GM20000 (cell line): ENCODE results near the gene PCDH15.
"Not testable (repeated sequence)": the region's sequence is repeated elsewhere in the genome, so short reads cannot be mapped to it uniquely, and the experiment has no call there.

Experiments
- DNase-seq: peaks from one replicate; pipeline ENCODE4 v3.0.0; 2012; ENCODE audit warnings: low spot score
- TF ChIP-seq, protein P1 (sequence below): IDR thresholded peaks from 2 replicates; pipeline ENCODE4 v1.5.1; 2012; ENCODE audit warnings: mild to moderate bottlenecking, control low read depth; ENCODE audit errors: extremely low read depth, missing control alignments

PCDH15 gene

GRCh38 chr10:53939654-53940053, 861.4 kb downstream of the PCDH15 start:
- DNase-seq: no peak
- TF ChIP-seq, protein P1, sequence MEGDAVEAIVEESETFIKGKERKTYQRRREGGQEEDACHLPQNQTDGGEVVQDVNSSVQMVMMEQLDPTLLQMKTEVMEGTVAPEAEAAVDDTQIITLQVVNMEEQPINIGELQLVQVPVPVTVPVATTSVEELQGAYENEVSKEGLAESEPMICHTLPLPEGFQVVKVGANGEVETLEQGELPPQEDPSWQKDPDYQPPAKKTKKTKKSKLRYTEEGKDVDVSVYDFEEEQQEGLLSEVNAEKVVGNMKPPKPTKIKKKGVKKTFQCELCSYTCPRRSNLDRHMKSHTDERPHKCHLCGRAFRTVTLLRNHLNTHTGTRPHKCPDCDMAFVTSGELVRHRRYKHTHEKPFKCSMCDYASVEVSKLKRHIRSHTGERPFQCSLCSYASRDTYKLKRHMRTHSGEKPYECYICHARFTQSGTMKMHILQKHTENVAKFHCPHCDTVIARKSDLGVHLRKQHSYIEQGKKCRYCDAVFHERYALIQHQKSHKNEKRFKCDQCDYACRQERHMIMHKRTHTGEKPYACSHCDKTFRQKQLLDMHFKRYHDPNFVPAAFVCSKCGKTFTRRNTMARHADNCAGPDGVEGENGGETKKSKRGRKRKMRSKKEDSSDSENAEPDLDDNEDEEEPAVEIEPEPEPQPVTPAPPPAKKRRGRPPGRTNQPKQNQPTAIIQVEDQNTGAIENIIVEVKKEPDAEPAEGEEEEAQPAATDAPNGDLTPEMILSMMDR: no peak

- TF ChIP-seq, protein P1: no peak
- no peak for DNase-seq
Measured at GRCh38 chr10:53930648-53931047, 870.4 kb downstream of the PCDH15 start.

GRCh38 chr10:53924051-53924700, 876.9 kb downstream of the PCDH15 start:
- not testable (repeated sequence) for DNase-seq

DNA sequence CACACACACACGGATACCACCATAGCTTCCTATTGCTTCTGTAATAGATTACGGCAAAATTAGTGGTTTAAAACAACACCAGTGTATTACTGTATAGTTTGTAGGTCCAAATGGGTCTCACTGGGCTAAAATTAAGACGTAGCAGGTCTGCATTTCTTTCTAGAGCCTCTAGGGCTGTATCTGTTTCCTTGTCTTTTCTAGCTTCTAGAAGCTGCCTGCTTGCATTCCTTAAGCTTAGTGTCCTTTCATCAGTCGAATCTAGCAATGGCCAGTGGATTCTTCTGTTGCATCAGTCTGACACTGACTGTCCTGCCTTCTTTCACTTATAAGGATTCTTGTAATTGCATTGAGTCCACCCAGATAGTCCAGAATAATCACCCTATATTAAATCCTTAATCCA, 882.3 kb downstream of the PCDH15 start:
- no peak for DNase-seq
- TF ChIP-seq, protein P1: no peak

DNA sequence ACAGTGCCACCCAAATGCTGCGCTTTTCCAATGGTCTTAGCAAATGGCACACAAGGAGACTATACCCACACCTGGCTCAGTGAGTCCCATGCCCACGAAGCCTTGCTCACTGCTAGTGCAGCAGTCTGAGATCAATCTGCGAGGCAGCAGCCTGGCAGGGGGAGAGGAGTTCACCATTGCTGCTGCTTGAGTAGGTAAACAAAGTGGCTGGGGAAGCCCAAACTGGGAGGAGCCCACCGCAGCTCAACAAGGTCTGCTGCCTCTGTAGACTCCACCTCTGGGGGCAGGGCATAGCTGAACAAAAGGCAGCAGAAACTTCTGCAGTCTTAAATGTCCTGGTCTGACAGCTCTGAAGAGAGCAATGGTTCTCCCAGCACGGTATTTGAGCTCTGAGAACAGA, 891.2 kb downstream of the PCDH15 start:
- no peak for DNase-seq
- TF ChIP-seq, protein P1: no peak

- no peak for DNase-seq
- TF ChIP-seq, protein P1: no peak
Measured at GRCh38 chr10:53904506-53905241, 896.4 kb downstream of the PCDH15 start.

DNA sequence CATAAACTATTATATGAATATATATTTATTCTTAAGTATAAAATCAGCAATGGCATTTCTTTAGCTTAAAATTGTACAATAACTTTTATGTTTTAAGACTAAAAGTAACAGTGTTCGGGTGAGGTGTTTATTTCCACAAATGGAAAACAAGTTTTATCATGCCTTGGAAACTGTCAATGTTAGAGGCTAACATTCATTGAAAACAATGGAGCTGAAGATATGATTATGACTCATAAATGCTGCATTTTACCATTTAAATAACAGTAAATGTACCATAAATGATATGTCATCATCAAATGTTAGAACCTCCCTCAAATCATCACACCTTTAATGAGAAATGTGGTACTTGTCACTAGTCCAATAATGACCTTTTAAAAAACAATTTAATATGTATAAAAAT, 897.3 kb downstream of the PCDH15 start:
- TF ChIP-seq, protein P1: no peak
- no peak for DNase-seq
